IMR-90 (cell line): ENCODE results near the gene KCNK15. TPM values are rescaled to one million over a fixed set of nuclear protein-coding genes. Genes with fewer than 3 reads are reported as not detected.

Experiments used
- ATAC-seq: fragments of 200-7000 bp; cut with Tn5 transposase; 2 replicates; pipeline ENCODE4 v1.9.1; 2020; ENCODE audit warnings: low read depth, mild to moderate bottlenecking, moderate library complexity
- BruUV-seq: library from RNA; stranded (reverse); fragments of 400-500 nt; replicated peaks from 2 replicates; lab custom pipeline; 2021; lab: Mats Ljungman, UMichigan
- CTCF ChIA-PET: fragments of 300-600 bp; formaldehyde crosslinking; extraction: SDS; loops from one replicate; lab custom pipeline; 2021; ENCODE audit warnings: antibody characterized with exemption; lab: Yijun Ruan, JAX
- POLR2A ChIA-PET: fragments of 300-600 bp; sonication (Branson Sonifier 250); formaldehyde crosslinking; loops from one replicate; lab custom pipeline; 2022; ENCODE audit warnings: antibody characterized with exemption; ENCODE audit not compliant: unreplicated experiment; lab: Charles Lee
- DNase-seq: peaks from one replicate; pipeline ENCODE4 v3.0.0; 2013
- H2AFZ ChIP-seq: replicated peaks from 2 replicates; pipeline ENCODE3; 2013; ENCODE audit warnings: low read length, mild to moderate bottlenecking; ENCODE audit not compliant: poor library complexity
- H2AK5ac ChIP-seq: 2 replicates; pipeline ENCODE4 v1.6.1; 2013; ENCODE audit warnings: low read depth, low read length, inconsistent platforms
- H2AK9ac ChIP-seq: replicated peaks from 2 replicates; pipeline ENCODE3; 2013; ENCODE audit warnings: mild to moderate bottlenecking, low read depth, low read length, moderate library complexity; ENCODE audit not compliant: poor library complexity
- H2BK120ac ChIP-seq: 2 replicates; pipeline ENCODE4 v1.6.1; 2013; ENCODE audit warnings: low read depth, low read length, inconsistent platforms
- H2BK15ac ChIP-seq: 3 replicates; pipeline ENCODE4 v1.6.1; 2013; ENCODE audit warnings: low read depth, low read length, inconsistent platforms
- H2BK20ac ChIP-seq: 2 replicates; pipeline ENCODE4 v1.6.1; 2013; ENCODE audit warnings: low read depth, mild to moderate bottlenecking, inconsistent platforms, low read length, moderate library complexity
- H2BK5ac ChIP-seq: 2 replicates; pipeline ENCODE4 v1.6.1; 2013; ENCODE audit warnings: mild to moderate bottlenecking, low read depth, low read length, inconsistent platforms; ENCODE audit not compliant: poor library complexity, severe bottlenecking
- H3K14ac ChIP-seq: replicated peaks from 2 replicates; pipeline ENCODE4 v1.6.1; 2013; ENCODE audit warnings: low read depth, low read length, inconsistent platforms
- H3K18ac ChIP-seq: 2 replicates; pipeline ENCODE4 v1.6.1; 2013; ENCODE audit warnings: low read depth, low read length, control low read depth
- H3K23ac ChIP-seq: 2 replicates; pipeline ENCODE4 v1.6.1; 2013; ENCODE audit warnings: low read depth, low read length, inconsistent platforms
- H3K27ac ChIP-seq: 2 replicates; pipeline ENCODE4 v1.5.1; 2013; ENCODE audit warnings: mild to moderate bottlenecking, control low read depth, low read length; ENCODE audit not compliant: insufficient read depth
- H3K27me3 ChIP-seq: 2 replicates; pipeline ENCODE4 v1.6.1; 2013; ENCODE audit warnings: low read length; ENCODE audit not compliant: control insufficient read depth, insufficient read depth
- H3K36me3 ChIP-seq: 2 replicates; pipeline ENCODE4 v1.6.1; 2013; ENCODE audit warnings: low read length, mixed read lengths; ENCODE audit not compliant: control insufficient read depth, insufficient read depth
- H3K4ac ChIP-seq: 2 replicates; pipeline ENCODE4 v1.6.1; 2013; ENCODE audit warnings: low read depth, low read length, inconsistent platforms
- H3K4me1 ChIP-seq: 2 replicates; pipeline ENCODE4 v1.6.1; 2013; ENCODE audit warnings: low read length, mixed read lengths; ENCODE audit not compliant: control insufficient read depth, insufficient read depth
- H3K4me2 ChIP-seq: 2 replicates; pipeline ENCODE4 v1.6.1; 2013; ENCODE audit warnings: low read depth, mild to moderate bottlenecking, control low read depth, low read length, moderate library complexity
- H3K4me3 ChIP-seq: 2 replicates; pipeline ENCODE4 v1.5.1; 2013; ENCODE audit warnings: low read depth, mild to moderate bottlenecking, control low read depth, low read length, moderate library complexity; ENCODE audit not compliant: insufficient read depth
- H3K56ac ChIP-seq: 2 replicates; pipeline ENCODE4 v1.6.1; 2013; ENCODE audit warnings: low read length, inconsistent platforms; ENCODE audit not compliant: insufficient read depth; ENCODE audit errors: extremely low read depth
- H3K79me1 ChIP-seq, 2 experiments: 2 replicates each; pipeline ENCODE4 v1.6.1; 2013; ENCODE audit warnings: low read length in 2 of 2, inconsistent platforms in 1 of 2, low read depth in 1 of 2
- H3K9ac ChIP-seq: 2 replicates; pipeline ENCODE4 v1.6.1; 2013; ENCODE audit warnings: low read depth, low read length, control low read depth
- H3K9me1 ChIP-seq: 2 replicates; pipeline ENCODE4 v1.6.1; 2013; ENCODE audit warnings: low read length, inconsistent platforms; ENCODE audit not compliant: insufficient read depth
- H3K9me3 ChIP-seq: 2 replicates; pipeline ENCODE4 v1.6.1; 2013; ENCODE audit warnings: low read length; ENCODE audit not compliant: control insufficient read depth, insufficient read depth
- H4K20me1 ChIP-seq: 2 replicates; pipeline ENCODE4 v1.6.1; 2013; ENCODE audit warnings: low read length, inconsistent platforms; ENCODE audit not compliant: insufficient read depth
- H4K5ac ChIP-seq: 2 replicates; pipeline ENCODE4 v1.6.1; 2013; ENCODE audit warnings: mild to moderate bottlenecking, low read depth, low read length, control low read depth
- H4K8ac ChIP-seq, 2 experiments: 2 replicates each; pipeline ENCODE4 v1.6.1; 2013; ENCODE audit warnings: low read depth in 2 of 2, low read length in 2 of 2, control low read depth in 1 of 2, inconsistent platforms in 1 of 2
- H4K91ac ChIP-seq: 2 replicates; pipeline ENCODE4 v1.6.1; 2013; ENCODE audit warnings: low read depth, low read length, inconsistent platforms; ENCODE audit not compliant: insufficient read depth
- CEBPB ChIP-seq: IDR thresholded peaks from 2 replicates; pipeline ENCODE4 v1.6.1; 2012; ENCODE audit warnings: low read depth, low read length, improper control_type of control experiment
- CTCF ChIP-seq: conservative IDR thresholded peaks from 2 replicates; pipeline ENCODE4 v1.5.1; 2012; ENCODE audit warnings: mild to moderate bottlenecking, low read depth, low read length, improper control_type of control experiment
- ELK1 ChIP-seq: fragments of 150-350 bp; IDR thresholded peaks from 2 replicates; pipeline ENCODE4 v1.6.1; 2016; ENCODE audit warnings: low read depth, mild to moderate bottlenecking, low read length, moderate library complexity, borderline replicate concordance
- FOS ChIP-seq: fragments of 150-350 bp; IDR thresholded peaks from 2 replicates; pipeline ENCODE4 v1.6.1; 2016; ENCODE audit warnings: low read depth, low read length
- MAFK ChIP-seq: IDR thresholded peaks from 2 replicates; pipeline ENCODE4 v1.6.1; 2012; ENCODE audit warnings: low read depth, low read length, improper control_type of control experiment
- NFE2L2 ChIP-seq: fragments of 150-350 bp; IDR thresholded peaks from 2 replicates; pipeline ENCODE4 v1.6.1; 2016; ENCODE audit warnings: low read depth, mild to moderate bottlenecking, low read length
- RAD21 ChIP-seq: IDR thresholded peaks from 2 replicates; pipeline ENCODE4 v1.6.1; 2012; ENCODE audit warnings: low read length, improper control_type of control experiment
- RCOR1 ChIP-seq: IDR thresholded peaks from 2 replicates; pipeline ENCODE4 v1.6.1; 2012; ENCODE audit warnings: mild to moderate bottlenecking, low read length, improper control_type of control experiment; ENCODE audit not compliant: insufficient replicate concordance
- WGBS, 2 experiments: methylation state at CpG; one replicate each; pipeline versions ENCODE4 v1.1.5 to v1.1.7; 2013; ENCODE audit warnings: missing lambda C conversion rate in 2 of 2; ENCODE audit not compliant: insufficient read length in 1 of 2; ENCODE audit errors: extremely low coverage in 2 of 2; 5-methylcytosine and 5-hydroxymethylcytosine counted together
- dilution Hi-C: fragments of 300-500 bp; cut with HindIII; formaldehyde crosslinking; loops from one replicate; pipeline ENCODE4 v1.14.3; 2018; ENCODE audit warnings: low sequenced_read_pairs; ENCODE audit not compliant: unreplicated experiment
- in situ Hi-C: fragments of 300-500 bp; cut with MboI; formaldehyde crosslinking; loops from 3 replicates; pipeline ENCODE4 v1.14.3; 2019; ENCODE audit warnings: low sequenced_read_pairs, inconsistent platforms, mixed read lengths
- intact Hi-C: fragments of 100-400 bp; cut with micrococcal nuclease; formaldehyde crosslinking; loops from 2 replicates; pipeline ENCODE4 v1.10.0; 2022
- polyA plus RNA-seq, 3 experiments: library from polyadenylated mRNA; depleted of rRNA; stranded (reverse); fragments of >200 nt; gene quantifications; 2 replicates each; pipeline ENCODE4 v1.2.3, GENCODE V29; 2012; ENCODE audit warnings: low replicate concordance in 1 of 3
- total RNA-seq: library from RNA; depleted of rRNA; stranded (reverse); fragments of >200 nt; gene quantifications from 2 replicates; pipeline ENCODE4 v1.2.3, GENCODE V29; 2012
- TF ChIP-seq, protein P1 (sequence below): fragments of 150-350 bp; IDR thresholded peaks from 2 replicates; pipeline ENCODE4 v1.6.1; 2017; ENCODE audit warnings: mild to moderate bottlenecking, antibody characterized with exemption, low read length, low read depth

KCNK15 gene
- total and polyA plus RNA-seq, 2 of the 4 experiments (the other 2 are of a cell fraction), result not detected

GRCh38 chr20:44711237-44711636 is 34.4 kb upstream of the KCNK15 start:
- H3K14ac ChIP-seq, result no peak overlapping the region
- H3K27me3 ChIP-seq, result peaks cover 24% of the 10 kb centered on the region
- H3K27ac ChIP-seq, result no peak overlapping the region
- no peak overlapping the region for H3K4me3 ChIP-seq
- no peak overlapping the region for H4K91ac ChIP-seq
- no TSS peak for BruUV-seq
- H2AK9ac ChIP-seq, result peak overlapping the region; percentile 10
- ChIA-PET POLR2A (no interaction called here), CTCF (interaction anchor here (2.0 to 2.4 kb wide), 2 partner anchors 9 to 10 kb away, joined by 6 to 12 read pairs; no protein-coding TSS in a partner anchor)
- H2AFZ ChIP-seq, result peak overlapping the region; percentile 36
- 39% methylated on average over 6 of the region's 8 CpGs; no CpG with 5 or more reads in 1 of the 2 experiments for WGBS, 2 experiments
- no peak overlapping the region for H2BK5ac ChIP-seq
- no peak overlapping the region; a peak in 1 of 4 replicates for H4K8ac ChIP-seq
- no peak overlapping the region for H2BK15ac ChIP-seq
- H4K5ac ChIP-seq, result no peak overlapping the region
- H4K20me1 ChIP-seq, result no peaks in the 10 kb centered on the region; the same call in 1 of the 2 replicates
- DNase-seq (peak; percentile 34), ATAC-seq (peak; percentile 19; the same call in 1 of the 2 replicates)
- H3K9ac ChIP-seq, result no peak overlapping the region
- no peaks in the 10 kb centered on the region for H3K9me3 ChIP-seq
- H3K23ac ChIP-seq, result no peak overlapping the region; the same call in 1 of the 2 replicates
- H3K4me1 ChIP-seq, result peaks cover 23% of the 10 kb centered on the region
- peaks cover 5% of the 10 kb centered on the region; the same call in 1 of the 2 replicates for H3K9me1 ChIP-seq
- TF ChIP-seq, protein P1, sequence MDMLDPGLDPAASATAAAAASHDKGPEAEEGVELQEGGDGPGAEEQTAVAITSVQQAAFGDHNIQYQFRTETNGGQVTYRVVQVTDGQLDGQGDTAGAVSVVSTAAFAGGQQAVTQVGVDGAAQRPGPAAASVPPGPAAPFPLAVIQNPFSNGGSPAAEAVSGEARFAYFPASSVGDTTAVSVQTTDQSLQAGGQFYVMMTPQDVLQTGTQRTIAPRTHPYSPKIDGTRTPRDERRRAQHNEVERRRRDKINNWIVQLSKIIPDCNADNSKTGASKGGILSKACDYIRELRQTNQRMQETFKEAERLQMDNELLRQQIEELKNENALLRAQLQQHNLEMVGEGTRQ, result no peak
- TF ChIP-seq FOS (no peak), RAD21 (no peak), MAFK (no peak), ELK1 (no peak), CEBPB (no peak), CTCF (no peak), NFE2L2 (no peak), RCOR1 (no peak)
- dilution Hi-C loops, result no loop called here
- no peak overlapping the region for H3K4me2 ChIP-seq
- H3K36me3 ChIP-seq, result no peaks in the 10 kb centered on the region
- no peak overlapping the region for H2AK5ac ChIP-seq
- in situ Hi-C loops, result no loop called here
- intact Hi-C loops, result no loop called here
- H3K4ac ChIP-seq, result no peak overlapping the region
- H3K56ac ChIP-seq, result no peak overlapping the region
- no peak overlapping the region for H2BK20ac ChIP-seq
- no peaks in the 10 kb centered on the region for H3K79me1 ChIP-seq
- H2BK120ac ChIP-seq, result no peak overlapping the region
- H3K18ac ChIP-seq, result no peak overlapping the region
